ENCODE data around the gene C9orf78.
"Not testable (repeated sequence)": the region's sequence is repeated elsewhere in the genome, so short reads cannot be mapped to it uniquely, and the experiment has no call there.

The C9orf78 gene

DNA sequence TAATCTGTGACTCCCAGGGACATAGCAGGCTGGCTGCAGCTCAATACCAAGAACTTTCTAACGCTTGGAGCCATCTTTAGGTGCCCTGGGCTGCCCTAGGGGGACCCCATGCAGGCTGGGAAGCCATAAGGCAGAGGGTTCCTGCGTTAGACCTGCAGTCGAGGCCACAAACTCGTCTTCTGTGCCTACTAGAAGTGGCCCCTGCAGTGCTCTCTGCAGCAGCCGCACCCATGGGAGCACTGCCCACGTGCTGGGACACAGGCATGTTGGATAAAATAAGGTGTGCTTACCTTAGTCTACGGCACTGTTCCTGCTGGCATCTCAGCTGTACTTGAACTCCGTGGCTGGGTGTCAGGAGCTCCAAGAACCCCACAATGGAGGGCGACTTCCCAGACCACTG lies 22.7 kb downstream of the C9orf78 start:
- no peak for DNase-seq (ENCODE audit: low read depth in 2 of 2)

DNA sequence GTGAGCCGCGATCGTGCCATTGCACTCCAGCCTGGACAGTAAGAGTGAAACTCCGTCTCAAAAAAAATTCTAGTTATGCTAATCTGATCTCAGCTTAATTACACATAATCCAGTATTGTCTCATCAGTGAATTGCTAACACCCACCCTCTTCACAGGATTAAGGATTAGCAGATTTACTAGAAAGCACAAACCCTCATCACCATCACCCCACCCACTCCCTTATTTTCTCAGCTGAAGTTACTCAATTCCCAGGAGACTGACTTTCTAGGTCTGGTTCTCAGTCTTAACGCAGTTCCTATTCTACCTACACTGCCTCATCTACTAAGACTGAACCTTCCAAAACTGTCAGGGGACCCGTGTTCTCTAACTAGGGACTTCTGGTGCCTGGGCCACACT lies 23.1 kb downstream of the C9orf78 start:
- DNase-seq (ENCODE audit: low read depth in 2 of 2), result no peak

DNA sequence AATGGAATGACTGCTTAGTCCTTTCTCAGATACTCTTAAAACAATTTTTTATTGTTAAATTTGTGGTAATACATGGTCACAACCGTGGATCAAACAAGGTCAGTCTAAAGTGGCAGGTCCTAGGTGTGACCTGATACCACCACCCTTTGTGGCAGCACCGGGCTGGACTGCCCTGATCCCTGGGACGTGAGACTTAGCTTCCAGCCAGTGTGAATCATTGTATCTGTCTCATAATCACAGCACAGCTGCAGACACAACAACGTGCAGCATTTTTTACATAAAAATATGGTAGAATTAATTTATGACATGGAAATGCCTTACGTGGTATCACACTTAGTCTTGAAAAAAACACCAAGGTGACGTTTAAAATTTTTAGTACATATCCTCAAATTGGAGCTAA lies 24.3 kb downstream of the C9orf78 start:
- DNase-seq (ENCODE audit: low read depth in 2 of 2), result no peak

DNA sequence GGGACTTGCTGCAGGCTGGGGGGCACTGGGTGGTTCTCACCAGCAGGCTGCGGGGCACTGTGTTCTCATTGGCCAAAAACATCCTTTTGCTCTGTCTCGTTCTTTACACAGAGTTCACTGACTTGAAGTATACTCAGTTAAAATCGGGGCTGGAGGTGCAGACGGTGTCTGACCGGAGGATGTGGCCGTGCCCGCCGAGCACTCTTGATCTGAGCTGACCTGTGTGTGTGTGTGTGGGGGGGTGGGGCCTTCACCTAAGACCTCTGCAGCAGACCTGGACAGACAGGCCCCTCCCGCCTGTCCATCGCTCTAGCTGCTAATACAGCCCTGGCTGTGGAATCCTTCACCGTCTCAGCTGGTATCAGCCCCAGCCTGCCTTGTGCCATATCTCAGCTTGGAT lies 25.0 kb downstream of the C9orf78 start:
- no peak for DNase-seq (ENCODE audit: low read depth in 2 of 2)

DNA sequence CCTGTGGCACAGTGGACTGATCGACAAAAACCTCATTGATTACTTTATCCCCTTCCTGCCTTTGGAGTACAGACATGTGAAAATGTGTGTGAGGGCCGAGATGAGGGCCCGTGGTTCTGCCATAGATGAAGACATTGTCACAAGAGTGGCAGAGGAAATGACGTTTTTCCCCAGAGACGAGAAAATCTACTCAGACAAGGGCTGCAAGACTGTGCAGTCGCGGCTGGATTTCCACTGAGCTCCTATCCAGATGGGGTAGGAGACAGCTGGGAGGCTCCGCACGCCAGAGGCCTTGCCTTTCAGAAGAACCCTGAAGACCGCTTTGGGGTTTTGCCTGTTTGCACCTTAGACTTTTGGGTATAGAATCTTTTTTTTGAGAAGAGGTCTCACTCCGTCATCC lies 25.7 kb downstream of the C9orf78 start:
- no peak for DNase-seq (ENCODE audit: low read depth in 2 of 2)

DNA sequence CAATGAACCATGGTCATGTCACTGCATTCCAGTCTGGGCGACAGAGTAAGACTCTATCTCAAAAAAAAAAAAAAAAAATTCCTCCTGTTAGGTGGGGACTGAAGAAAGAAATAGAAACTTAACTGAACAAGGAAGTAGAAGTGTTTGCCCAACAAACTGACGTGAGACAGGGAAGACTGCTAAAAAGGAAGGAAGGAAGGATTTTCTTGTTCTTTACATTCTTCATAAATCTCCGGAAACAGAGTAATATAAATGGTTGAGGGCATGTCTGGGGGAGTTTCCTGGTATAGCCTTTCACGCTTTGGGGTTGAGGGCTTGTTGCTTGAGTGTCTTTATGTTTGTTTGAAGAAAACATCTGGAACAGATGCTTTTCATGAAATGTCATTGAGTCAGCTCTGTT lies 29.0 kb downstream of the C9orf78 start:
- DNase-seq (ENCODE audit: low read depth in 2 of 2), result no peak

DNA sequence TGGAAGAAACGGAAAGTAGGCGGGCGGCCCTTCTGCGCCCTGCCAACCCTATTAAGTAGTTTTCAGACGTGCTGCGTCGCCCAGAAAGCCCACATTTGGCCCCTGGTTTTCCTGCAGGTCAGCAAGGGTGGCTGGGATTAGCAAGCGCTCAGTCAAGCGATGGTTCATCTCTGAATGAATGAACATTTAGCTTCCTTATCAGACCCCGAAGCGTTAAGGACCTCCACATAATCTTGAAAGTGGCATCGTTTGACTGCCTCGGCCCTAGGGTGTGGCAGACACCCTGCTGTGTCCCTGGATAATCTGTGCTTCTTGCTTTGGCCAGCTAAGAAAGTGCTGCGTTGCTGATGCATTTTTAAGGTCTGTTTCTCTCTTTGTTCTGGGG lies 31.4 kb downstream of the C9orf78 start:
- no peak for DNase-seq (ENCODE audit: low read depth in 2 of 2)

DNA sequence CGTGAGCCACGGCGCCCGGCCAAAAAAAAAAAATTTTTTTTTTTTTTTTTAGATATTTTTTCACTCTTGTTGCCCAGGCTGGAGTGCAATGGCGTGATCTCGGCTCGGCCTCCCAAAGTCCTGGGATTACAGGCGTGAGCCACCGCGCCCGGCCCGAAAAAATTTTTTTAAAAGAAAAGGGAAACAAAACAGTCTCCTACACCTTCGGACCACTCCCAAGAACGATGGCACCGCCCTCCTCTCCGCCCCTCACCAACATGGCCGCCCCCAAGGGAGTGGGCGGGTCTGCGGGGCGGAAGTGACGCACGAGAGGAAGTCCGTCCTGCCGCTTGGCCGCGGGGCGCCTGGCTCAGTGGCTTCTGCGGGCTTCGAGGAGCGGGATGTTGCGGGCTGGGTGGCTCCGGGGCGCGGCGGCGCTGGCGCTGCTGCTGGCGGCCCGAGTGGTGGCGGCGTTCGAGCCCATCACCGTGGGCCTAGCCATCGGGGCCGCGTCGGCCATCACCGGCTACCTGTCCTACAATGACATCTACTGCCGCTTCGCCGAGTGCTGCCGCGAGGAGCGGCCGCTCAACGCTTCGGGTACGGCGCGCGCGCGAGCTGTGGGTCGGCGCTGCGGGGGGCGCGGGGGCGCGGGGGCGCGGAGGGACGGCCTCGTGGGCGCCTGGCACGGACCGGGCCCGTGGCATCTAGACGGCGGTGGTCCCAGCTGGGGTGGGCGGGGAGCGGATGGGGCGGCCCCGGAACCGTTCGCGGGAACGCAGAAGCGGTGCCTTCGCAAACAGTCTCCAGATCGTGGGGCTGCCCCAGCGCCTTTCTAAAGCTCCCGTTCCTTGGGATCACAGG lies 32.0 kb downstream of the C9orf78 start, which contains the start of gene TOR1B:
TSS of gene TOR1B (plus strand) at position 352 of the 843 bp plus-strand sequence. CDS start at position 381, 29 bp downstream.
- DNase-seq (ENCODE audit: low read depth in 2 of 2), result peak; percentile 89 to 92

DNA sequence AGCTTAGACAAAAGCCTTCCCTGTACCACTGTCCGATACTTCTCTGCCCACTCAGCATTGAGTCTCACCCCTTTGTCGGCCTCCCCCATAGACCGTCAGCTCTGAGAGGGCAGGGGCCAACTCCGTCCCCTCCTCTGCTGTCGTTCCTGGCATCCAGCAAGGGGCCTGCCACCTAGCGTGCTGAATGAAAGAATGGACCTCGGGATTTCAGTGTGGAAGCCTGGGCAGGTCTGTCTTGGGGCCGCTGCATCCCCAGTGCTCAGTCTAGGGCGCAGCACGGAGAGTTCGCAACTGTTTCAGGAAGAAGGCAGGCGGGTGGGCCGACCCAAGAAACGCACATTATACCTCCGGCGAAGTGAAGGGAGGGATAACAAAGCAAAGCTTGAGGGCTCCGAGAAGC lies 33.6 kb downstream of the C9orf78 start:
- DNase-seq (ENCODE audit: low read depth in 2 of 2), result no peak

DNA sequence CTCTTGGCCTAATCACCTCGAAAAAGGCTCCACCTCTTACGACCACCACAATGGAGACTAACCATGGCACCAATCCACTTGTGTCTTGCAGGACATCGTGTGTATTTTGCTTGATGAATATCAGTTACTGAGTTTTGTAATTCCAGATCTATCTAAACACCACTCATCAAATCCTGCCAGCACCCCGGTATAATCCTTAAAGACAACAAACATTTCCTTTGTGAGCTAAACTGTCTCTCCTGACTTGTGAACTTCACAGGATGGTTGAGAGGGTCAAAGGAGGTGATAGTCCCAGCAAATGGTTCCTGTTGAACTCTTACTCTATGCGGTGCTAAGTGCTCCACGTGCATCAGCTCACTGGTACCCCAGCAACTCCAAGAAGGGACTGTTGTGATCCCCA lies 36.1 kb downstream of the C9orf78 start:
- DNase-seq (ENCODE audit: low read depth in 2 of 2), result no peak

DNA sequence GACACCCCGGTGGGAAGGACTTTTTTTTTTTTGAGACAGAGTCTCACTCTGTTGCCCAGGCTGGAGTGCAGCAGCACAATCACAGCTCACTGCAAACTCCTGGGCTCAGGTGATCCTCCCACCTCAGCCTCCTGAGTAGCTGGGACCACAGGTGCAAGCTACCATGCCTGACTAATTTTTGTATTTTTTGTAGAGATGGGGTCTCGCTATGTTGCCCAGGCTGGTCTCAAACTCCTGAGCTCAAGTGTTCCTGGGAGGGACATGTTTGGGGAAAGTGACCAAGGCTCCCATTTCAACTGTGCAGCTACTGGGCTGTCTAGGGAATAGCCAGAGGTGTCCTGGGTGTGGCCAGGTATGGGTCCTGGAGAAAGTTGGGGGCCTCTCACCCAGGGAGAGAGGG lies 39.0 kb downstream of the C9orf78 start:
- not testable (repeated sequence) for DNase-seq (ENCODE audit: low read depth in 2 of 2)

DNA sequence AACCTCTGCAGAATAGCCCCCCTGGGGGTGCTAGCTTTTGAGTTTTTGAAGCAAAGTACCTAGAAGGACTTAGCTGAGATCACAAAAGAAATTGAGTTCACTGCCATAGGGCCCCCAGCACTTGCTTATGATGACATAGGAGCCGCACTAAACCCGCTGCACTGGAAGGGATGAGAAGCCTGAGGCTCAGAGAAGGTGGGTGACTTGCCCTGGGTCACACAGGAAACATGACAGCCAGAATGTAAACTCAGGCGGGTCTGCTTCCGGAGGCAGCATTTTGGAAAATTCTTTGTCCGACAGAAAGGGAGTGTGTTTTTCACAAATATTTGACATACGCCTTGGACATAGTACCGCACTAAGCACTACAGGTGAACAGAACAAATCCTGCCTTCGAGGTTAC lies 40.5 kb downstream of the C9orf78 start:
- no peak for DNase-seq (ENCODE audit: low read depth in 2 of 2)

DNA sequence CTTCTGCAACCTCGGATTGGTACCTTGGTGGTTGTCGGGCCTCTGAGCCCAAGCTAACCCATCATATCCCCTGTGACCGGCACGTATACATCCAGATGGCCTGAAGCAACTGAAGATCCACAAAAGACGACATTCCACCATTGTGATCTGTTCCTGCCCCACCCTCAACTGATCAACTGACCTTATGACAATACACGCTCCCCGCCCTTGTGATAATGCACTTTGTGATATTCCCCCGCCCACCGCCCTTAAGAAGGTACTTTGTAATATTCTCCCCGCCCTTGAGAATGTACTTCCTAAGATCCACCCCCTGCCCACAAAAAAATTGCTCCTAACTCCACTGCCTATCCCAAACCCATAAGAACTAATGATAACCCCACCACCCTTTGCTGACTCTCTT lies 48.6 kb downstream of the C9orf78 start:
- DNase-seq (ENCODE audit: low read depth in 2 of 2), result no peak

DNA sequence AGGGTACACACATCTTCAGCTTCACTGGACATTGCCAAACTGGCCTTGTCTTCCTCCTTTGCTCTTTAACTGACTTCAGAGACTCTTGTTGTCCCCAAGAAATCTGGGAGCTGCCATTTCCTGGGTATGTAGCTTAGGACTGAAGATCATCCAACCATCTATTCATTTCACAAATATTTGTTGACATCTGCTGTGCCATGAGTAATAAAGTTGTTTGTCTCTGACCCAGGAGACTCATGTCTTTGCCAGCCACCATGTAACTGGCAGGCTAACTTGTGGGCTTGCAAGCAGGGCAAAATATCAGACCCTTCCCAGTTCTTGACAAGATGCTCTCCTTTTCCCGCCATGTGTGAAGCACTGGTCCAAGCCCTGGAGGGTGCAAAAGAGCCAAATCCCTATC lies 49.2 kb downstream of the C9orf78 start:
- no peak for DNase-seq (ENCODE audit: low read depth in 2 of 2)

DNA sequence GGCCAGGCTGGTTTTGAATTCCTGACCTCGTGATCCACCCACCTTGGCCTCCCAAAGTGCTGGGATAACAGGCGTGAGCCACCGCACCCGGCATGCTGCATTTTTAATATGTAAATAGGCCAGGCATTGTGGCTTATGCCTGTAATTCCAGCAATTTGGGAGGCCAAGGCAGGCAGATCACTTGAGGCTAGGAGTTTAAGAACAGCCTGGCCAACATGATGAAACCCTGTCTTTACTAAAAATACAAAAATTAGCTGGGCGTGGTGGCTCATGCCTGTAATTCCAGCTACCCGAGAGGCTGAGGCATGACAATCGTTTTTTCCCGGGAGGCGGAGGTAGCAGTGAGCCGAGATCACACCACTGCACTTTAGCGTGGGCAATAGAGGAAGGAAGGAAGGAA lies 50.1 kb downstream of the C9orf78 start:
- DNase-seq (ENCODE audit: low read depth in 2 of 2), result not testable (repeated sequence)

DNA sequence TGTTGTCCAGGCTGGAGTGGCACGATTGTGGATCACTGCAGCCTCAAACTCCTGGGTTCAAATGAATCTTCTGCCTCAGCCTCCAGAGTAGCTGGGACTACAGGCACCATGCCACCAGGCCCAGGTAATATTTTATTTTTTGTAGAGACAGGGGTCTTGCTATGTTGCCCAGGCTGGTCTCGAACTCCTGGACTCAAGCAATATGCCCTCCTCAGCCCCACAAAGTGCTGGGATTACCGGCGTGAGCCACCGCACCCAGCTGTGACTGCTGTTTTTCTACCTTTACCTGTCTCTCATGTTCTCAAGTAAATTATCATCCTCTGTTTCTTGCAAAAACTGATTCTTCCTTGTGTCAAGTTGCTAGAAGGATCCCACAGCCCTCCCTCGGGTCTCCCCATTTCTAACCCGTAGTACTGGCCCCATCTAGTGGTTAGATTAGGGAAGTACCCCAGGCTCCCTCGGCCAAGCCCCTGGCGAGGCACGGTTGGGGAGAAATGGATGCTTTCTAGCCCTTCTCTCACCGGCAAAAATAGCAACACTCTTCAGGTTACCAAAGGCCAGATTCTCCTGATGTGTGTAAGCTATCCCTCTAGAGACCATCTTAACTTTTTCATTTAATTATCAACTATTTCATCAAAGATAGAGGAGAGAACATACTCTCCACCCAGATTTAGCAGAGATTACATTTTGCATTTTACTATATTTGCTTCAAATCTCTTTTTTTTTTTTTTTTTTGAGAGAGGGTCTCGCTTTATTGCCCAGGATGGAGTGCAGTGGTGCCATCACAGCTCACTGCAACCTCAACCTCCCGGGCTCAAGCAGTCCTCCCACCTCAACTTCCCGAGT lies 51.3 kb downstream of the C9orf78 start:
- DNase-seq (ENCODE audit: low read depth in 2 of 2), result peak; percentile 51 to 54

DNA sequence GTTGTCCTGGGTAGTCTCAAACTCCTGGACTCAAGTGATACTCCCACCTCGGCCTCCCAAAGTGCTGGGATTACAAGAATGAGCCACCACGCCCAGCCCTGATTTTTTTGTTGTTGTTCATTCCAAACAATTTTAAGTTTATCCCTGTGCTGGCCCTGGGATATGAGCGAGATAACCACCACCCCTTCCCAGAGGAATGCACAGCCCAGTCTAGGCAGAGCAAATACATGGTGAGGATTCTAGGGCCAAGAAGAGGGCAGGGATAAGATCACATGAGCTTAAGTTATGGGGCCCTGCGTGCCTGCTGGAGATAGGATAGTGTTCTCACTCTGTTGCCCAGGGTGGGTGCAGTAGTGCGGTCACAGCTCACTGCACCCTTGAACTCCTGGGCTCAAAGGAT lies 53.1 kb downstream of the C9orf78 start:
- no peak for DNase-seq (ENCODE audit: low read depth in 2 of 2)

DNA sequence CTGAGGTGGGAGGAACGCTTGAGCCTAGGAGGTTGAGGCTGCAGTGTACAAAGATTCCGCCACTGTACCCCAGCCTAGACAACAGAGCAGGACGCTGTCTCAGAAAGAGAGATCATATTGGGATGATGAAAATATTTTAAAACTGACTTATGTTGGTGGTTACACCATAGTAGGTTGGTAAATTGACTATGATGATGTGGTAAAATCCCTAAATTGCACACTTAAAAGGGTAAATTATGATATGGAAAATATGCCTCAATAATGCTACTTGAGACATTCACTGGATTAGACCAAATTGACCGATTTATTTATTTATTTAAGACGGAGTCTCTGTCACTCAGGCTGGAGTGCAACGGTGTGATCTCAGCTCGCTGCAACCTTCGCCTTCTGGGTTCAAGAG lies 53.9 kb downstream of the C9orf78 start:
- no peak for DNase-seq (ENCODE audit: low read depth in 2 of 2)

DNA sequence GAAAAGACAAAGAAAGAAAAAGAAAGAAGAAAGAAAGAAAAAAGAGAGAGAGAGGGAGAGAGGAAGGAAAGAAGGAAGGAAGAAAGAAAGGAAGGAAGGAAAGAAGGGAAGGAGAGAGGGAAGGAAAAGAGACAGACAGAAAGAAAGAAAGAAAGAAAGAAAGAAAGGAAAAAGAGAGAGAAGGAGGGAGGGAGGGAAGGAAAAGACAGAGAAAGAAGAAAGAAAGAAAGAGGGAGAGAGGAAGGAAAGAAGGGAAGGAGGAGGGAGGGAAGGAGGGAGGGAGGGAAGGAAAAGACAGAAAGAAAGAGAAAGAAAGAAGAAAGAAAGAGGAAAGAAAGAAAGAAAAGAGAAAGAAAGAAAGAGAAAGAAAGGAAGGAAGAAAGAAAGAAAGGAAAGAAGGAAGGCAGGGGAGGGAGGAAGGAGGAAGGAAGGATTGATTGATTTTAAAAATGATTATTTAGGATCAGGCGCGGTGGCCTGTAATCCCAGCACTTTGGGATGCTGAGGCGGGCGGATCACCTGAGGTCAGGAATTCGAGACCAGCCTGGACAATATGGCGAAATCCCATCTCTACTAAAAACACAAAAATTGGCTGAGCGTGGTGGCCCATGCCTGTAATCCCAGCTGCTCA lies 55.4 kb downstream of the C9orf78 start:
- DNase-seq (ENCODE audit: low read depth in 2 of 2), result no peak

DNA sequence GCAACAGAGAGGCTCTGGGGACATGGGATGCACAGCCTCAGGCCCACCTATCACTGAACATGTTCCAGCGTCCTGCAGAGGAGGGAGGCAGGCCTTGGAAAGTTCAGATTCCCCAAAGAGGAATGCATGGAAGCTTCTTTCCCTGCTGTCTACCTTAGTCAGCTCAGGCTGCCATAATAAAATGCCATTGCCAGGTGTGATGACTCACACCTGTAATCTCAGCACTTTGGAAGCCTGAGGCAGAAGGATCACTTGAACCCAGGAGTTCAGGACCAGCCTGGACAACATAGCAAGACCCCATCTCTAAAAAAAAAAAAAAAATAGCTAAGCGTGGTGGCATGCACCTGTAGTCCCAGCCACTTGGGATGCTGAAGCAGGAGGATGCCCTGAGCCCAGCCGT lies 56.6 kb downstream of the C9orf78 start:
- no peak for DNase-seq (ENCODE audit: low read depth in 2 of 2)

DNA sequence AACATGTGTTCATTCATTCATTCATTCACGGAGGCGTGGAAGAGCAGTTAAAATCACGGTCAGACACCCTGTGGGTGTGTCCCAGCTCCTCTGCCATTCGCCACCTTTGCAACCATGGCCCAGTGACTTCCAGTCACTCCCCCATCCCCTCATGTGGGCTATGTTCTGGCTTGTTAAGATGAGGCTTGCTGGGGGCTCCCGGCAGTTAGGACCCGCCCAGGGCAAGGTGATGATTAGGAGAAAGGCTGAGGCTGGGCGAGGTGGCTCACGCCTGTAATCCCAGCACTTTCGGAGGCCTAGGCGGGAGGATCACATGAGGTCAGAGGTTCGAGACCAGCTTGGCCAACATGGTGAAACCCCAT lies 57.3 kb downstream of the C9orf78 start:
- DNase-seq (ENCODE audit: low read depth in 2 of 2), result no peak

All from activated CD8-positive, alpha-beta memory T cell treated with anti-CD3 and anti-CD28 coated beads for 4 hours (primary cell).